DOHH2 (cell line): ENCODE results near the gene MACROH2A2.
"Not testable (repeated sequence)": the region's sequence is repeated elsewhere in the genome, so short reads cannot be mapped to it uniquely, and the experiment has no call there.

Experiments
- H3F3A ChIP-seq: fragments of 200-600 bp; sonication (generic), shearing (Covaris generic); 2 replicates; pipeline ENCODE4 v1.6.0; 2016; ENCODE audit warnings: antibody characterized with exemption, mild to moderate bottlenecking; ENCODE audit not compliant: control insufficient read depth, insufficient read depth
- H3K27ac ChIP-seq: fragments of 200-600 bp; sonication (generic); 2 replicates; pipeline ENCODE4 v1.5.1; 2014; ENCODE audit warnings: low read depth, mild to moderate bottlenecking, low read length, moderate library complexity
- H3K27me3 ChIP-seq: fragments of 200-600 bp; sonication (generic); 2 replicates; pipeline ENCODE4 v1.6.1; 2014; ENCODE audit warnings: mild to moderate bottlenecking, low read length, mixed read lengths; ENCODE audit not compliant: control insufficient read depth
- H3K36me3 ChIP-seq: fragments of 200-600 bp; sonication (generic); 2 replicates; pipeline ENCODE4 v1.6.1; 2014; ENCODE audit warnings: mild to moderate bottlenecking, low read length, moderate library complexity, mixed read lengths; ENCODE audit not compliant: control insufficient read depth
- H3K4me1 ChIP-seq: fragments of 200-600 bp; sonication (generic); 2 replicates; pipeline ENCODE4 v1.6.1; 2014; ENCODE audit warnings: mild to moderate bottlenecking, low read length, mixed read lengths; ENCODE audit not compliant: control insufficient read depth
- H3K4me2 ChIP-seq: fragments of 200-600 bp; sonication (generic); 2 replicates; pipeline ENCODE4 v1.6.0; 2014; ENCODE audit warnings: mild to moderate bottlenecking, low read length, moderate library complexity
- H3K4me3 ChIP-seq: fragments of 200-600 bp; sonication (generic); 2 replicates; pipeline ENCODE4 v1.5.1; 2014; ENCODE audit warnings: mild to moderate bottlenecking, low read length, mixed read lengths
- H3K79me2 ChIP-seq: fragments of 200-600 bp; sonication (generic); 2 replicates; pipeline ENCODE4 v1.6.1; 2014; ENCODE audit warnings: mild to moderate bottlenecking, low read length, mixed read lengths; ENCODE audit not compliant: control insufficient read depth
- H3K9me2 ChIP-seq: fragments of 200-600 bp; sonication (generic); replicated peaks from 2 replicates; pipeline ENCODE4 v1.6.1; 2014; ENCODE audit warnings: mild to moderate bottlenecking, low read length, mixed read lengths; ENCODE audit not compliant: control insufficient read depth
- H3K9me3 ChIP-seq: fragments of 200-600 bp; sonication (generic); 2 replicates; pipeline ENCODE4 v1.6.1; 2014; ENCODE audit warnings: antibody characterized with exemption, low read length, mixed read lengths; ENCODE audit not compliant: control insufficient read depth, insufficient read depth
- H4K20me1 ChIP-seq: fragments of 200-600 bp; sonication (generic); 2 replicates; pipeline ENCODE4 v1.6.0; 2014; ENCODE audit warnings: low read depth, mild to moderate bottlenecking, antibody characterized with exemption, low read length, moderate library complexity; ENCODE audit not compliant: control insufficient read depth, insufficient read depth
- EZH2phosphoT487 ChIP-seq: fragments of 200-600 bp; sonication (generic); IDR thresholded peaks from 2 replicates; pipeline ENCODE4 v1.6.1; 2017; ENCODE audit warnings: borderline replicate concordance, mild to moderate bottlenecking, antibody characterized with exemption, low read length, moderate library complexity, mixed read lengths
- TF ChIP-seq, protein P1 (sequence below): fragments of 200-600 bp; sonication (generic); IDR thresholded peaks from one replicate; pipeline ENCODE4 v1.5.1; 2014; ENCODE audit warnings: antibody characterized with exemption, mild to moderate bottlenecking, low read depth, low read length; ENCODE audit not compliant: poor library complexity, severe bottlenecking

The MACROH2A2 gene

GRCh38 chr10:70122742-70123141 is 70.1 kb downstream of the MACROH2A2 start:
- H3K9me3 ChIP-seq = no peaks in the 10 kb centered on the region
- no peaks in the 10 kb centered on the region for H3F3A ChIP-seq
- H3K27me3 ChIP-seq = no peaks in the 10 kb centered on the region
- no peaks in the 10 kb centered on the region for H3K9me2 ChIP-seq
- no peaks in the 10 kb centered on the region for H4K20me1 ChIP-seq
- TF ChIP-seq, protein P1, sequence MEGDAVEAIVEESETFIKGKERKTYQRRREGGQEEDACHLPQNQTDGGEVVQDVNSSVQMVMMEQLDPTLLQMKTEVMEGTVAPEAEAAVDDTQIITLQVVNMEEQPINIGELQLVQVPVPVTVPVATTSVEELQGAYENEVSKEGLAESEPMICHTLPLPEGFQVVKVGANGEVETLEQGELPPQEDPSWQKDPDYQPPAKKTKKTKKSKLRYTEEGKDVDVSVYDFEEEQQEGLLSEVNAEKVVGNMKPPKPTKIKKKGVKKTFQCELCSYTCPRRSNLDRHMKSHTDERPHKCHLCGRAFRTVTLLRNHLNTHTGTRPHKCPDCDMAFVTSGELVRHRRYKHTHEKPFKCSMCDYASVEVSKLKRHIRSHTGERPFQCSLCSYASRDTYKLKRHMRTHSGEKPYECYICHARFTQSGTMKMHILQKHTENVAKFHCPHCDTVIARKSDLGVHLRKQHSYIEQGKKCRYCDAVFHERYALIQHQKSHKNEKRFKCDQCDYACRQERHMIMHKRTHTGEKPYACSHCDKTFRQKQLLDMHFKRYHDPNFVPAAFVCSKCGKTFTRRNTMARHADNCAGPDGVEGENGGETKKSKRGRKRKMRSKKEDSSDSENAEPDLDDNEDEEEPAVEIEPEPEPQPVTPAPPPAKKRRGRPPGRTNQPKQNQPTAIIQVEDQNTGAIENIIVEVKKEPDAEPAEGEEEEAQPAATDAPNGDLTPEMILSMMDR = no peak
- no peak for TF ChIP-seq EZH2phosphoT487
- H3K36me3 ChIP-seq = no peaks in the 10 kb centered on the region
- peaks cover 8% of the 10 kb centered on the region for H3K4me1 ChIP-seq
- no peak overlapping the region for H3K27ac ChIP-seq
- H3K4me2 ChIP-seq = no peak overlapping the region
- no peak overlapping the region for H3K4me3 ChIP-seq
- no peaks in the 10 kb centered on the region for H3K79me2 ChIP-seq

GRCh38 chr10:70123166-70123565 is 70.5 kb downstream of the MACROH2A2 start:
- not testable (repeated sequence) for H3K9me2 ChIP-seq, H3K27me3 ChIP-seq, H3K4me3 ChIP-seq, H4K20me1 ChIP-seq, H3K9me3 ChIP-seq, H3K27ac ChIP-seq, H3K4me2 ChIP-seq, H3K36me3 ChIP-seq, H3F3A ChIP-seq, H3K4me1 ChIP-seq, H3K79me2 ChIP-seq

DNA sequence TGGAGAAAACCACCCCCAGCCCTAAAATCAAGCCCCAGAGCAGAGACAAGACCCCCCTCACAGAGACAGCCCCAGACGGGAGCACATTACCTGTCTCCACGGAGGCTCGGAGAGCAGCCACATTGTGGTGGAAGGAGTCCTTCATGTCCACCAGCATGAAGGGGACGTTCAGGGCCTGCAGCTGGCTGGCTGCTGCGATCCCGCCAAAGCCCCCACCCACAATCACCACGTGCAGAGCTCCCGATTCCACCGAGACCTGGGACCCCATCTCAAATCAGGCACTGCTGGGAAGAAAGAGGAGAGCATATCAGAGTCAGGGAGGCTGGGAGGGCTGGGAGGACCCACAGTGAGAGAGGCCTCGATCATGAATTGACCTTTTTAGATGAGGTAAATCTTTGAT is 71.2 kb downstream of the MACROH2A2 start:
- H3K27ac ChIP-seq = no peak overlapping the region
- H4K20me1 ChIP-seq = no peaks in the 10 kb centered on the region
- TF ChIP-seq, protein P1 = no peak
- no peak for TF ChIP-seq EZH2phosphoT487
- no peaks in the 10 kb centered on the region for H3K79me2 ChIP-seq
- no peak overlapping the region for H3K4me3 ChIP-seq
- no peaks in the 10 kb centered on the region for H3K36me3 ChIP-seq
- H3K4me1 ChIP-seq = peaks cover 8% of the 10 kb centered on the region
- no peak overlapping the region for H3K4me2 ChIP-seq
- no peaks in the 10 kb centered on the region for H3K9me3 ChIP-seq
- H3K27me3 ChIP-seq = no peaks in the 10 kb centered on the region
- H3K9me2 ChIP-seq = no peaks in the 10 kb centered on the region
- H3F3A ChIP-seq = no peaks in the 10 kb centered on the region

DNA sequence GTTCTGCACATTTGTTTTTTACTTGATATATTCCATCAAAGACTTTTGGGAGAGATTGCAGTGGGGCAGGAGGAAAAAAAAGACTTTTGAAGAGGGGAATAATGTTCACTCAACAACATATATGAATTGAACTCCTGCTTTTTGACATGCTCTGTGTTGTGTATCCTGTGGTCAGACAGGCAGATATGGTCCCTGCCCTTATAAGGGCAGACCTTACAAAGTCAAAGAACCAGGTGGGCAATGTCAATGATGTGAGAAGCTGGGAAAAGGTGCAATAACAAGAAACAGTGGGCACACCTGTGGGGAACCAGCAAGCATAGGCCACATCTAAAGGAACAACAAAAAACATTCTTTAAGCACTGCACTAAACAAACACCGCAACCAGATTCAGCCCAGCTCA is 71.8 kb downstream of the MACROH2A2 start:
- Histone ChIP-seq H3K79me2 (no peaks in the 10 kb centered on the region), H3K27me3 (no peaks in the 10 kb centered on the region), H3K27ac (no peak overlapping the region), H4K20me1 (no peaks in the 10 kb centered on the region), H3K4me1 (peaks cover 8% of the 10 kb centered on the region), H3K36me3 (no peaks in the 10 kb centered on the region), H3K9me3 (no peaks in the 10 kb centered on the region), H3F3A (no peaks in the 10 kb centered on the region), H3K9me2 (no peaks in the 10 kb centered on the region), H3K4me3 (no peak overlapping the region), H3K4me2 (no peak overlapping the region)
- TF ChIP-seq EZH2phosphoT487 = no peak
- TF ChIP-seq, protein P1 = no peak
